GM21390 (cell line): ENCODE measurements around the gene RSPH1.

ENCODE experiments used
- ATAC-seq: cut with Tn5 transposase; IDR thresholded peaks from one replicate; pipeline ENCODE4 v1.9.1; 2021; ENCODE audit not compliant: unreplicated experiment

The RSPH1 gene

DNA sequence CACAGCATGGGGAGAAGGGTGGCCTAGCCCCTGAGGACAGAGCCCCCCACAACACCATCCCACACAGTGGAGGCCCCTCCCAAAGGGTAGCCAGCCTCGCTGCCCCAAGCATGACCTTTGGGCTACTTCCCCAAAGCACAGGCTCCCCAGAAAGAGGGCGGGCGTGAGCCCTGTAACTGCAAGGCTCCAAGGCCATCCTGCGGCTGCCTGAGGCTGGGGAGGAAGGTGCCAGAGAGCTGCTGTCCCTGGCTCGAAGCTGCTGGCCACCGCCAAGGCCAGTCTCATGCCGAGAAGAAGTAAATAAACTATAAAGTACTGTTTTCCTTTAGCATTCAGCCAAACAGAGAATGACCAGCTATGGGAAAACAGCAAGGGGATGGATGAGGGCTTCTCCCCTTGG, 64.8 kb downstream of the RSPH1 start:
- ATAC-seq = no peak

DNA sequence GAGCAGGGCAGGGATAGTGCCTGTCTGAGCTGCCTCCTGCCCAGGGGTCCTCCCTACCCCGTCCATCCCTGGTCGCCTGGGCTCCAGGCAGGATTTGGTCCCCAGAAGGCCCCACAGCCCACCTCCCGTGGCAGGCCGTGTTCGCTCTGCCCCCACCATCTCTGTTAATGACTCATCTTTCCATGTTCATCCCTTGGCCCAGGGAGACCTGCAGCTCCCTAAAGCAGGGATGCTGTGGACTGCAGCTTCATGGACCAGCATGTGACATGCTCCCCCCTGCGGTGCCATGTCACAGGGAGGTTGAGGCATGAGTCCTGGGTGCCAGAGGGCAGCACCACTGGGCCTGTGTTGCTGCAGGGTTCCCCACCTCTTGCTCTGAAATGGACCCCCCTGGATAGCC, 65.5 kb downstream of the RSPH1 start:
- ATAC-seq = no peak

DNA sequence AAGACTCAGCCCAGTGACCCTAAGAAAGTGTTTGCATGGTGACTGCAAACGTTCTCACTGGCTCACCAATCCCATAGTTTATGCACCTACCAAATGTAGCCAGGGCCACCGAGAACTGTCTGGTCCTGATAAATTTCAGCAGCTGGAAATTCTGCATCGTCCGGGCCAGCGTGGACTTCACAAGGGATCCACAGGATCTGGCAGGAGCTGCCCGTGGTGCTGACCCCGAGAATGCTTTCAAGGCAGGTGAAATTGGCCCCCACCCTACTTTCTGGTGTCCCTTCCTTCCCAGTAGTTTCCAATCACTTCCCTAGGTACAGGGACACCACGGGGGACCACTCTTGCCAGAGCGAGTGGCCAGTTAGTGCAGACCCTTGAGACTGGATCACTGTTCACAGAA, 66.2 kb downstream of the RSPH1 start:
- ATAC-seq = no peak

DNA sequence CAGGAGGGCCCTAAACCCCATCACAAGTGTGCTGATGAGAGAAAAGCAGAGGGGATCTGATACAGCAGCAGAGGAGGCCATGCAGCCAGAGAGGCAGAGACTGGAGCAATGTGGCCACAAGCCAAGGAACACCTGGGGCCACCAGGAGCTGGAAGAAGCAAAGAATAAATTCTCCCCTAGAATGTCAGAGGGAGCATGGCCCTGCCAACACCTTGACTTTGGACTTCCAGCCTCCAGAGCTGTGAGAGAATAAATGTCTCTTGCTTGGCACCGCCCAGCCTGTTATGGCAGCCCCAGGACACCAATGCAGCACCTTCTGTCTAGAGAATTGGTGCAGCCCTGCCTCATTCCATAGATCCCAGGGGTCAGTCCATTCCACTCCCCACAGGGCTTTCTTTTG, 67.0 kb downstream of the RSPH1 start:
- ATAC-seq = no peak

DNA sequence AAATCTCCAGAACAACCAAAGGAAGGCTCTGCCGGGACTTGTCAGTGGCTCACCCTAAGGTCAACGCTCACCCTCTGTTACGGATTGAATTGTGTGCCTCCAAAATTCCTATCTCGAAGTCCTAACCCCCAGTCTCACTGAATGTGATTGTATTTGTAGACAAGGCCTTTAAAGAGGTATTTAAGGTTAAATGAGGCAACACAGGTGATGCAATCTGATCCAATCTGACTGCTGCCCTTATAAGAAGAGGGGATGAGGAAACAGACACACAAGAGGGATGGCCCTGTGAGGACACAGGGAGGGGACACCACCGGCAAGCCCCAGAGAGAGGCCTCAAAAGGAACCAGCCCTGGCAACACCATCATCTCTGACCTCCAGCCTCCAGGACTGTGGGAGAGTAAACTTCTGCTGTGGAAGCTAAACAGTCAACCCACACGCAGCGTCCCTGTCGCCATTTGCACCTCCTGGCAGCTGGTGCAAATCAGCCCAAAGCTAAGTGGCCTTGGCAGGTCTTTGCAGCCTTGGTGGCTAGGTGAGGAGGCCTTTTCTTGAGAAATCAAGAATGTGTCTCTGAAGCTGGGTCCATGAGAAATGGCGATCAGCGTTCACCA, 68.1 kb downstream of the RSPH1 start:
- ATAC-seq = no peak

DNA sequence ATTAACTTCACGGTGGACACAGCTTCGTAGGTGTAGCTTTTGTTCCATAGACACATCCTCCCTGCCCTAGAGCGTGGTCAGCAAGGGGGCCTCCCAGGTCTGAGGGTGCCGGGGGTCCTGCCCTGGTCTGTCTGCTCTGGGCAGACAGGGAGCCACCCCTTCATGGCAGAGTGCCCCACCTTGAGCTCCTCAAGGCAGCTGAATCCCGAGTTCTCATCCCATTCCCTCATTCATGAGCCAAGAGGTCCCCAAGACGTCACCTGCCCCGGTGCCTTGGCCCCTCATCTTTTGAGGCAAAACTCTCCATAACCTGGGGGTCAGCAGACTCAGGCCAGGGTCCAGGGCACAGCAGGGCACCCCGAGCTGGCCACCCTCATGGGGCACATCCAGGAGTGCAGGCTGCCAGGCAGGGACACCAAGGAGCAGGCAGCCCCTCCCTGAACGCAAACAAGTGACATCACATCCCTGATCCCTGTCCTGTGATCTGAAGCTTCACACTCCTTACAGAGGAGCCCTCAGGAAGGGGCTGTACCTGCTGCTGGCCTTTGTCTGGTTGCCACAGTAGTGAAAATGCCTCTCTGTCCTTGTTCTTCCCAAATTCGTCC, 69.0 kb downstream of the RSPH1 start:
- ATAC-seq = no peak

DNA sequence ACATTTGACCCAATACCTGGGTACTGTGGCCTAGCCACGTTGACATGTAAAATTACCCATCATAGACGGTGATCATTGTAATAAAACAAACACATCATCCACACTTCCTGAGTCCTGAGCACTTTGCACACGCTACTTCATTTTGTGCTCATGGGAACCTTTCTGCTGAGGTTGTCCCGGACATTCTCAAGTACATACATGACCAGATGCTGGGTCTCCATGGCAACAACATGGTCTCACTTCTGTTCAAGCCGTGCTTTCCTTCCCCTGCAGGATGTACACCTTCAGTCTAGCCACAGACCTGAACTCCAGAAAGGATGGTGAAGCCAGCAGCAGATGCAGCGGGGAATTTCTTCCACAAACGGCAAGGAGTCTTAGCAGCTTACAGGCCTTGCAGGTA, 69.6 kb downstream of the RSPH1 start:
- no peak for ATAC-seq

DNA sequence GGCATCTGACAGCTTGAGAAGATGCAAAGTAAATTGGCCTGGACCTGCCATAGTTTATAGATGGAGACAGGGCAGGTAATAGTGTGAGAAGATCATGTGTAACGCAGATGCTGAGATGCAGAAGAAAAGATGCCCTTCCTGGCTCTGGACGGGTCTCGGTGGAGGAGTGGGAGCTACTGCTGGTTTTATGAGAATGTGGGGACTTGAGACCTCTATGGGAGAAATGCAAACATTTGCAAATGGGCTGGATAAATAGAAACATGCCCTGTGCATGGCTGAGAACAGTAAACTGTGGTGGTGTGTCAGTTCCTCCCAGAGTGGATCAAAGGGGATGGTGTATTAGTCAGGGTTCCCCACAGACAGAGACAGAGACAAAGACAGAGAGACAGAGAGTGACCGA, 70.4 kb downstream of the RSPH1 start:
- ATAC-seq = peak; percentile 23

DNA sequence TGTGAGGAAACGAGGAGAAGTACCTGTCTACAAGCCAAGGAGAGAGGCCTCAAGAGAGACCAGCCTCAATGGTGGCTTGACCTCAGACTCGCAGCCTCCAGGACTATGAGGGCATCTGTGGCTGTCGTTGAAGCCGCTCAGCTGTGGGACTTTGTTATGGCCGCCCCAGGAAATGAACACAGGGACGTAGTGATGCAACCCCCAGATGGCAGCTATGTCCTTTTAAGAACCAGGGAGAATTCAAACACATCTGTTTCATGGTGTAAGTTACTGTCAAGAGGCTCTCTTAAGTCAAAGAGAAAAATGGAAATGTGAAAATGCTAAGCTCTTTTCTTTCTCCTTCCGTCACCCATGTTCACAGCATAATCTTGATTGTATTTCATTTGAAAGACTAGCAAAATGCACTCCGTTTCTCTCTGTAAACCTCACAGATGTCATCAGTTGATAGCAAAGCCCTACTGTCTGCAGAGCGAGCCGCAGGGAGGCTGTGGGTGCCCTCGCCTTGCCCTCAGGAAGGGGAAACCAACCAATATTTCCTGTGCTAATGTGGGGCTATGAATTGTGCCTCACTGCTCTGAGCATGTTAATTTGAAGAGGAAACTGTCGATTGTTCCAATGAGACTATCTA, 71.0 kb downstream of the RSPH1 start:
- peak; percentile 42 for ATAC-seq

DNA sequence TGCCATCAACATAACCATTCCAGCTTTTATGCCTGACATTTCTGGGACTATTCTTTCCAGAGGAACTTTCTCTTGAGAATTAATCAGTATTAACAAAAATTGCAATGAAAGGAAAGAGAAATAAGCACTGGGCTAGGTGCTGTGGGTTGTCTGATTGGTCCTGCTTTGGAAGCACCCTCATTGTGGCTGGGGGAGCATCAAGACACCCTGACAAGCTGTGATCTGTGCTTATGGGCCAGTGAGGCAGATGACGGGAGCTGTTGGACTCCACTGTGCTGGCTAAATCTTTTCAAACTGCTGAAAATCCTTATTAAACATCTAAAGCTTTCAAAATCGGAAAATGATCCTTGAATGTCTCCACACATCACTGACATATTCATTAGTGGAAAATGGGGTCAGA, 72.3 kb downstream of the RSPH1 start:
- ATAC-seq = no peak

DNA sequence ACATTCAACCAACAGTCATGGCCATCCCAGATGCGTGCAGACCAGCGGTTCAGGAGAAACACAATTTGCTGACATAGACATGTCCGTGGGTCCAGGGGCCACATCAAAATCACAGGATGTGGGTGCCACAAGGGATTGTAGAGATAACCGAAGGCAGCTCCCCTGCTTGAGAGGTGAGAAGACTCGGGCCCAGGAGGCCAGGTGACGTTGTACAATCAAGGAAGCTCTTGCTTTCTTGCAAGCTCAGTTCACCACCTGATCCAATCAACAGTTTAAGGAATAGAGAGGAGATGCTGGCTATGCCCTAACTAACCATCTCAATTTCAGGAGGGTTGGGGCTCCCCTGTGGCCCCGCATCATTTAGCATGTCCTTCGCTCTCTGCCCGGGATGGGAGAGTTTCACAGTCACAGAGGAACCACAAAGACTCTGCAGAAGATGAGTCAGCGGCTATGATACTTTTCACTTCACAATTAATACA, 72.8 kb downstream of the RSPH1 start:
- peak; percentile 58 for ATAC-seq
